K562 treated with DMSO at 1 percent for 48 hours (cell line): ENCODE results near the gene CXorf51B. TPM values are rescaled to one million over a fixed set of nuclear protein-coding genes. Genes with fewer than 3 reads are reported as not detected.

Experiments
- total RNA-seq: library from RNA; unstranded; fragments of 300-600 nt; gene quantifications from 2 replicates; pipeline ENCODE4 v1.2.3, GENCODE V29; 2022; ENCODE audit warnings: low replicate concordance; ENCODE audit errors: extremely low read depth

Gene CXorf51B
- total RNA-seq: not detected in 2 replicates

GRCh38 chrX:146809471-146809870, at the start of gene CXorf51B:
Gene CXorf51B (plus strand): TSS chrX:146809771. CDS start chrX:146809792, 21 bp downstream.

GRCh38 chrX:146814644-146815043, 5.1 kb downstream of the CXorf51B start, which contains the start of gene CXorf51A:
Gene CXorf51A (minus strand): TSS chrX:146814744. CDS start chrX:146814723, 21 bp downstream.

Other genes with a start within 250 kb of the CXorf51B start
- gene CXorf51A, start 5.0 kb downstream of the CXorf51B start, total RNA-seq: not detected in 2 replicates